HCT116 (cell line): Measurements from ENCODE around the gene GREM2. TPM values are rescaled to one million over a fixed set of nuclear protein-coding genes. Genes with fewer than 3 reads are reported as not detected.

ENCODE experiments used
- ATAC-seq: fragments of 200-7000 bp; cut with Tn5 transposase; 2 replicates; pipeline ENCODE4 v1.9.1; 2020; ENCODE audit warnings: mild to moderate bottlenecking, moderate library complexity
- BruUV-seq: library from RNA; stranded (reverse); fragments of 400-500 nt; replicated peaks from 2 replicates; lab custom pipeline; 2021; lab: Mats Ljungman, UMichigan
- CTCF ChIA-PET: fragments of 300-600 bp; sonication (Branson Sonifier 250); formaldehyde crosslinking; loops from one replicate; lab custom pipeline; 2021; ENCODE audit warnings: antibody characterized with exemption; lab: Charles Lee
- POLR2A ChIA-PET: fragments of 300-600, 350-600 bp; sonication (Branson Sonifier 250); formaldehyde crosslinking; loops from one replicate; lab custom pipeline; 2021; ENCODE audit warnings: antibody characterized with exemption; lab: Charles Lee
- RAD21 ChIA-PET, 2 experiments: fragments of 300-600 bp; sonication (Branson Sonifier 250); formaldehyde crosslinking; loops; one replicate each; lab custom pipeline; 2023; ENCODE audit warnings: low total read pairs in 2 of 2; ENCODE audit not compliant: uncharacterized antibody in 2 of 2, unreplicated experiment in 2 of 2, low non-redundant PET in 1 of 2; lab: Charles Lee
- DNase-seq: peaks from one replicate; pipeline ENCODE4 v3.0.0-alpha.2; 2010; ENCODE audit warnings: low read depth, low spot score
- H2AFZ ChIP-seq: fragments of 200-600 bp; shearing (Covaris generic), sonication (generic); 2 replicates; pipeline ENCODE4 v1.6.1; 2017; ENCODE audit warnings: low read depth, mixed run types, mixed read lengths, antibody characterized with exemption, low read length; ENCODE audit not compliant: poor library complexity, severe bottlenecking
- H3K27ac ChIP-seq: 2 replicates; pipeline ENCODE4 v1.5.1; 2012; ENCODE audit warnings: low read depth, low read length
- H3K27me3 ChIP-seq: fragments of 200-600 bp; sonication (generic); 2 replicates; pipeline ENCODE4 v1.6.1; 2016; ENCODE audit warnings: mixed run types, low read length, mixed read lengths; ENCODE audit not compliant: insufficient read depth
- H3K36me3 ChIP-seq, 2 experiments: fragments of 200-500 bp in 1 of 2; fragments of 200-600 bp in 1 of 2; sonication (Bioruptor generic) in 1 of 2; sonication (generic) in 1 of 2; 2 replicates each; pipeline versions ENCODE4 v1.5.1 to v1.6.1; 2014 to 2016; ENCODE audit warnings: low read length in 2 of 2, inconsistent platforms in 1 of 2, mixed read lengths in 1 of 2, mixed run types in 1 of 2; ENCODE audit not compliant: insufficient read depth in 2 of 2, control insufficient read depth in 1 of 2
- H3K4me1 ChIP-seq, 2 experiments: fragments of 200-600 bp in 1 of 2; sonication (generic) in 1 of 2; 2 replicates each; pipeline versions ENCODE4 v1.5.1 to v1.6.1; 2012 to 2017; ENCODE audit warnings: low read length in 2 of 2, inconsistent platforms in 1 of 2, mild to moderate bottlenecking in 1 of 2, mixed read lengths in 1 of 2, mixed run types in 1 of 2, moderate library complexity in 1 of 2; ENCODE audit not compliant: insufficient read depth in 2 of 2, control insufficient read depth in 1 of 2
- H3K4me2 ChIP-seq: fragments of 200-600 bp; sonication (generic); 2 replicates; pipeline ENCODE4 v1.6.1; 2017; ENCODE audit warnings: mixed run types, low read length, mixed read lengths
- H3K4me3 ChIP-seq, 2 experiments: fragments of 200-600 bp in 1 of 2; sonication (generic) in 1 of 2; replicated peaks in 1 of 2; 2 replicates each; pipeline ENCODE4 v1.5.1; 2011 to 2016; ENCODE audit warnings: low read length in 2 of 2, control low read depth in 1 of 2, low read depth in 1 of 2, mild to moderate bottlenecking in 1 of 2, mixed read lengths in 1 of 2, mixed run types in 1 of 2
- H3K79me2 ChIP-seq: fragments of 200-600 bp; sonication (generic); 2 replicates; pipeline ENCODE4 v1.6.1; 2017; ENCODE audit warnings: mild to moderate bottlenecking, mixed run types, low read length, moderate library complexity, mixed read lengths; ENCODE audit not compliant: insufficient read depth
- H3K9ac ChIP-seq: fragments of 200-600 bp; sonication (generic); 2 replicates; pipeline ENCODE4 v1.6.1; 2016; ENCODE audit warnings: low read length, mixed read lengths
- H3K9me2 ChIP-seq: fragments of 200-600 bp; sonication (generic), shearing (Covaris generic); 2 replicates; pipeline ENCODE4 v1.6.1; 2017; ENCODE audit warnings: mixed run types, mild to moderate bottlenecking, moderate library complexity; ENCODE audit not compliant: insufficient read depth
- H3K9me3 ChIP-seq, 2 experiments: fragments of 200-500 bp in 1 of 2; fragments of 200-600 bp in 1 of 2; sonication (Bioruptor generic) in 1 of 2; sonication (generic) in 1 of 2; 2 replicates each; pipeline ENCODE4 v1.6.1; 2014 to 2017; ENCODE audit warnings: low read length in 2 of 2, mixed read lengths in 2 of 2, inconsistent platforms in 1 of 2, low read depth in 1 of 2, mild to moderate bottlenecking in 1 of 2, mixed run types in 1 of 2, moderate library complexity in 1 of 2; ENCODE audit not compliant: control insufficient read depth in 1 of 2, insufficient read depth in 1 of 2
- H4K20me1 ChIP-seq: fragments of 200-600 bp; sonication (generic), shearing (Covaris generic); 2 replicates; pipeline ENCODE4 v1.6.1; 2017; ENCODE audit warnings: mixed run types, mild to moderate bottlenecking, moderate library complexity; ENCODE audit not compliant: insufficient read depth
- CEBPB ChIP-seq: IDR thresholded peaks from 2 replicates; pipeline ENCODE4 v1.6.1; 2012; ENCODE audit warnings: low read depth
- EGR1 ChIP-seq: IDR thresholded peaks from 2 replicates; pipeline ENCODE4 v1.6.1; 2012; ENCODE audit warnings: low read depth
- ELF1 ChIP-seq: IDR thresholded peaks from 2 replicates; pipeline ENCODE4 v1.6.1; 2012; ENCODE audit warnings: low read depth, borderline replicate concordance
- FOSL1 ChIP-seq: IDR thresholded peaks from 2 replicates; pipeline ENCODE4 v1.6.1; 2012; ENCODE audit warnings: low read depth
- POLR2A ChIP-seq: IDR thresholded peaks from 2 replicates; pipeline ENCODE4 v1.7.0; 2011; ENCODE audit warnings: borderline replicate concordance; ENCODE audit not compliant: insufficient read depth, insufficient read length; ENCODE audit errors: extremely low read depth
- POLR2AphosphoS5 ChIP-seq: IDR thresholded peaks from 2 replicates; pipeline ENCODE4 v1.6.1; 2011; ENCODE audit warnings: mild to moderate bottlenecking, low read depth, low read length, moderate library complexity
- RAD21 ChIP-seq: IDR thresholded peaks from 2 replicates; pipeline ENCODE4 v1.6.1; 2012; ENCODE audit warnings: low read depth, mild to moderate bottlenecking
- SIN3A ChIP-seq: IDR thresholded peaks from 2 replicates; pipeline ENCODE4 v1.6.1; 2012; ENCODE audit warnings: low read depth
- SP1 ChIP-seq: IDR thresholded peaks from 2 replicates; pipeline ENCODE4 v1.6.1; 2012; ENCODE audit warnings: low read depth
- SRF ChIP-seq: IDR thresholded peaks from 2 replicates; pipeline ENCODE4 v1.6.1; 2012; ENCODE audit warnings: low read depth
- TCF7L2 ChIP-seq: IDR thresholded peaks from 2 replicates; pipeline ENCODE4 v1.7.0; 2011; ENCODE audit warnings: borderline replicate concordance, inconsistent platforms; ENCODE audit not compliant: insufficient read depth, insufficient read length; ENCODE audit errors: extremely low read depth
- YY1 ChIP-seq: IDR thresholded peaks from 2 replicates; pipeline ENCODE4 v1.6.1; 2011; ENCODE audit warnings: low read length, low read depth, moderate library complexity, mild to moderate bottlenecking; ENCODE audit not compliant: insufficient replicate concordance; ENCODE audit errors: extremely low read depth
- ZFX ChIP-seq: fragments of 450-650 bp; IDR thresholded peaks from 2 replicates; pipeline ENCODE4 v1.6.1; 2017
- ZNF274 ChIP-seq: fragments of 200-500 bp; sonication (Bioruptor generic); IDR thresholded peaks from 2 replicates; pipeline ENCODE4 v1.6.1; 2014; ENCODE audit warnings: mild to moderate bottlenecking, low read depth, low read length, inconsistent platforms
- intact Hi-C: fragments of 100-400 bp; cut with micrococcal nuclease; formaldehyde crosslinking; loops from 2 replicates; pipeline ENCODE4 v1.10.0; 2022
- total RNA-seq: library from RNA; stranded (reverse); gene quantifications from one replicate; pipeline ENCODE4 v1.2.1, GENCODE V29; 2021; ENCODE audit not compliant: unreplicated experiment
- TF ChIP-seq, protein P1 (sequence below): IDR thresholded peaks from 2 replicates; pipeline ENCODE4 v1.6.1; 2011; ENCODE audit warnings: mild to moderate bottlenecking, low read length, moderate library complexity; ENCODE audit not compliant: insufficient replicate concordance; ENCODE audit errors: extremely low read depth
- TF ChIP-seq, protein P2 (sequence below): IDR thresholded peaks from 2 replicates; pipeline ENCODE4 v1.6.1; 2012
- TF ChIP-seq, protein P3 (sequence below), 3 experiments: fragments of 200-600 bp in 1 of 3; sonication (generic) in 1 of 3; IDR thresholded peaks in 2 of 3; conservative IDR thresholded peaks in 1 of 3; 2 replicates each; pipeline ENCODE4 v1.5.1; 2012 to 2017; ENCODE audit warnings: low read depth in 2 of 3, low read length in 2 of 3, antibody characterized with exemption in 1 of 3, borderline replicate concordance in 1 of 3, control low read depth in 1 of 3, mild to moderate bottlenecking in 1 of 3, mixed read lengths in 1 of 3, mixed run types in 1 of 3, moderate library complexity in 1 of 3; ENCODE audit not compliant: insufficient read depth in 1 of 3

Gene GREM2
- total RNA-seq, 1 experiment from 2014 or later = not detected

- H3K27me3 ChIP-seq = no peaks in the 10 kb centered on the region
These were observed 40.6 kb upstream of the GREM2 start for GRCh38 chr1:240652549-240652948.

DNA sequence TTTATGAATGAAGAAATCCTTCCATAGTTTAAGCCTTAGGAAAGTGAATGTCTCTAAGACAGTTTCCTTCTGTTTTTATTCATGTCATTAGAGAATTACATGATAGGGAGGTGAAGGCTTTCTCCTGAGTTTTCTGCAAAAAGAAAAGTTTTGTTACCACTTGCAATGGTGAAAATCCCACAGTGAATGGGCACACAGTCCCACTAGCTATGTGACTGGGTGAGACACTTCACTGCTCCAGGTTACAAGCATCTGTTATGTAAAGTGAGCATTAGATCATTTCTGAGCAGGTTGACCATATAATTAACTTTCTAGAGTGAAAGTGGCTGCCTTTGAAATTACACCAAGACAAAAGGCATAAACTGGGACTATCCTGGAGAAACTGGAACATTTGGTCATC, 38.9 kb upstream of the GREM2 start:
- POLR2A ChIA-PET = no interaction called here
- Histone ChIP-seq H3K9me3 (peaks cover 0 to 6% of the 10 kb centered on the region in 2 experiments; a peak in 2 of 4 replicates), H2AFZ (no peak overlapping the region), H3K4me3 (no peak overlapping the region), H3K4me2 (no peak overlapping the region), H3K27me3 (no peaks in the 10 kb centered on the region), H3K36me3 (no peaks in the 10 kb centered on the region), H3K9me2 (no peaks in the 10 kb centered on the region), H4K20me1 (no peaks in the 10 kb centered on the region), H3K9ac (no peak overlapping the region), H3K4me1 (no peaks in the 10 kb centered on the region), H3K27ac (no peak overlapping the region), H3K79me2 (no peaks in the 10 kb centered on the region)
- no TSS peak for BruUV-seq
- no peak for TF ChIP-seq ZFX
- no peak for TF ChIP-seq POLR2AphosphoS5
- no peak for TF ChIP-seq SIN3A
- no peak for TF ChIP-seq TCF7L2
- no peak for TF ChIP-seq FOSL1
- no peak for TF ChIP-seq RAD21
- no peak for TF ChIP-seq ZNF274
- TF ChIP-seq, protein P1, sequence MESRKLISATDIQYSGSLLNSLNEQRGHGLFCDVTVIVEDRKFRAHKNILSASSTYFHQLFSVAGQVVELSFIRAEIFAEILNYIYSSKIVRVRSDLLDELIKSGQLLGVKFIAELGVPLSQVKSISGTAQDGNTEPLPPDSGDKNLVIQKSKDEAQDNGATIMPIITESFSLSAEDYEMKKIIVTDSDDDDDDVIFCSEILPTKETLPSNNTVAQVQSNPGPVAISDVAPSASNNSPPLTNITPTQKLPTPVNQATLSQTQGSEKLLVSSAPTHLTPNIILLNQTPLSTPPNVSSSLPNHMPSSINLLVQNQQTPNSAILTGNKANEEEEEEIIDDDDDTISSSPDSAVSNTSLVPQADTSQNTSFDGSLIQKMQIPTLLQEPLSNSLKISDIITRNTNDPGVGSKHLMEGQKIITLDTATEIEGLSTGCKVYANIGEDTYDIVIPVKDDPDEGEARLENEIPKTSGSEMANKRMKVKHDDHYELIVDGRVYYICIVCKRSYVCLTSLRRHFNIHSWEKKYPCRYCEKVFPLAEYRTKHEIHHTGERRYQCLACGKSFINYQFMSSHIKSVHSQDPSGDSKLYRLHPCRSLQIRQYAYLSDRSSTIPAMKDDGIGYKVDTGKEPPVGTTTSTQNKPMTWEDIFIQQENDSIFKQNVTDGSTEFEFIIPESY = no peak
- TF ChIP-seq, protein P2, sequence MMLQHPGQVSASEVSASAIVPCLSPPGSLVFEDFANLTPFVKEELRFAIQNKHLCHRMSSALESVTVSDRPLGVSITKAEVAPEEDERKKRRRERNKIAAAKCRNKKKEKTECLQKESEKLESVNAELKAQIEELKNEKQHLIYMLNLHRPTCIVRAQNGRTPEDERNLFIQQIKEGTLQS = no peak
- no peak for TF ChIP-seq EGR1
- TF ChIP-seq SP1 = no peak
- no peak for TF ChIP-seq CEBPB
- TF ChIP-seq YY1 = no peak
- TF ChIP-seq, protein P3, sequence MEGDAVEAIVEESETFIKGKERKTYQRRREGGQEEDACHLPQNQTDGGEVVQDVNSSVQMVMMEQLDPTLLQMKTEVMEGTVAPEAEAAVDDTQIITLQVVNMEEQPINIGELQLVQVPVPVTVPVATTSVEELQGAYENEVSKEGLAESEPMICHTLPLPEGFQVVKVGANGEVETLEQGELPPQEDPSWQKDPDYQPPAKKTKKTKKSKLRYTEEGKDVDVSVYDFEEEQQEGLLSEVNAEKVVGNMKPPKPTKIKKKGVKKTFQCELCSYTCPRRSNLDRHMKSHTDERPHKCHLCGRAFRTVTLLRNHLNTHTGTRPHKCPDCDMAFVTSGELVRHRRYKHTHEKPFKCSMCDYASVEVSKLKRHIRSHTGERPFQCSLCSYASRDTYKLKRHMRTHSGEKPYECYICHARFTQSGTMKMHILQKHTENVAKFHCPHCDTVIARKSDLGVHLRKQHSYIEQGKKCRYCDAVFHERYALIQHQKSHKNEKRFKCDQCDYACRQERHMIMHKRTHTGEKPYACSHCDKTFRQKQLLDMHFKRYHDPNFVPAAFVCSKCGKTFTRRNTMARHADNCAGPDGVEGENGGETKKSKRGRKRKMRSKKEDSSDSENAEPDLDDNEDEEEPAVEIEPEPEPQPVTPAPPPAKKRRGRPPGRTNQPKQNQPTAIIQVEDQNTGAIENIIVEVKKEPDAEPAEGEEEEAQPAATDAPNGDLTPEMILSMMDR (IDR thresholded peaks at IDR 0.05 in 2 of 3, conservative IDR thresholded peaks at IDR 0.05 in 1 of 3; ENCODE audit: borderline replicate concordance in 1 of 3, insufficient read depth in 1 of 3, low read depth in 2 of 3, low read length in 2 of 3) = no peak
- no peak for TF ChIP-seq SRF
- no peak for TF ChIP-seq ELF1
- DNase-seq = no peak
- CTCF ChIA-PET = no interaction called here
- ATAC-seq = no peak
- RAD21 ChIA-PET = no interaction called here
- intact Hi-C loops = no loop called here

More at GRCh38 chr1:240652549-240652948, 40.6 kb upstream of the GREM2 start:
- ChIA-PET POLR2A (no interaction called here), RAD21 (no interaction called here), CTCF (no interaction called here)
- Histone ChIP-seq H3K27ac (no peak overlapping the region), H3K9ac (no peak overlapping the region), H3K4me1 (no peaks in the 10 kb centered on the region), H2AFZ (no peak overlapping the region), H3K4me2 (no peak overlapping the region), H4K20me1 (no peaks in the 10 kb centered on the region), H3K9me3 (peaks cover 0 to 6% of the 10 kb centered on the region in 2 experiments; a peak in 2 of 4 replicates), H3K4me3 (no peak overlapping the region), H3K36me3 (no peaks in the 10 kb centered on the region)
- ATAC-seq = no peak
- BruUV-seq = no TSS peak
- intact Hi-C loops = no loop called here
- TF ChIP-seq CEBPB (no peak), ZFX (no peak), POLR2A (no peak), POLR2AphosphoS5 (no peak)
- TF ChIP-seq, all 23 proteins: peak for 0
- Histone ChIP-seq H3K79me2 (no peaks in the 10 kb centered on the region), H3K9me2 (no peaks in the 10 kb centered on the region)
- DNase-seq = no peak
